ENCODE data around the gene DCAF17.

- TF ChIP-seq ZFP30 (CRISPR knock-in tag; IDR thresholded peaks at IDR 0.05) (no peak), ZNF70 (CRISPR knock-in tag; IDR thresholded peaks at IDR 0.05) (no peak), ARNTL (CRISPR knock-in tag; IDR thresholded peaks at IDR 0.05; ENCODE audit: borderline replicate concordance, low read depth) (no peak), POU6F1 (CRISPR knock-in tag; IDR thresholded peaks at IDR 0.05; ENCODE audit: borderline replicate concordance, low read depth) (no peak), ZNF565 (CRISPR knock-in tag; conservative IDR thresholded peaks at IDR 0.05; ENCODE audit: low read depth) (no peak), ZFP3 (CRISPR knock-in tag; IDR thresholded peaks at IDR 0.05) (no peak), TOX (CRISPR knock-in tag; IDR thresholded peaks at IDR 0.05; ENCODE audit: borderline replicate concordance) (no peak), ZNF8 (CRISPR knock-in tag; IDR thresholded peaks at IDR 0.05) (no peak), RARB (CRISPR knock-in tag; IDR thresholded peaks at IDR 0.05) (no peak), ESRRG (CRISPR knock-in tag; IDR thresholded peaks at IDR 0.05) (no peak), CSDC2 (CRISPR knock-in tag; IDR thresholded peaks at IDR 0.05) (no peak), TSHZ2 (CRISPR knock-in tag; IDR thresholded peaks at IDR 0.05) (no peak)
- TF ChIP-seq, protein P1, sequence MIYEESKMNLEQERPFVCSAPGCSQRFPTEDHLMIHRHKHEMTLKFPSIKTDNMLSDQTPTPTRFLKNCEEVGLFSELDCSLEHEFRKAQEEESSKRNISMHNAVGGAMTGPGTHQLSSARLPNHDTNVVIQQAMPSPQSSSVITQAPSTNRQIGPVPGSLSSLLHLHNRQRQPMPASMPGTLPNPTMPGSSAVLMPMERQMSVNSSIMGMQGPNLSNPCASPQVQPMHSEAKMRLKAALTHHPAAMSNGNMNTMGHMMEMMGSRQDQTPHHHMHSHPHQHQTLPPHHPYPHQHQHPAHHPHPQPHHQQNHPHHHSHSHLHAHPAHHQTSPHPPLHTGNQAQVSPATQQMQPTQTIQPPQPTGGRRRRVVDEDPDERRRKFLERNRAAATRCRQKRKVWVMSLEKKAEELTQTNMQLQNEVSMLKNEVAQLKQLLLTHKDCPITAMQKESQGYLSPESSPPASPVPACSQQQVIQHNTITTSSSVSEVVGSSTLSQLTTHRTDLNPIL (CRISPR knock-in tag; IDR thresholded peaks at IDR 0.05; ENCODE audit: low read depth), result no peak
- TF ChIP-seq, protein P2, sequence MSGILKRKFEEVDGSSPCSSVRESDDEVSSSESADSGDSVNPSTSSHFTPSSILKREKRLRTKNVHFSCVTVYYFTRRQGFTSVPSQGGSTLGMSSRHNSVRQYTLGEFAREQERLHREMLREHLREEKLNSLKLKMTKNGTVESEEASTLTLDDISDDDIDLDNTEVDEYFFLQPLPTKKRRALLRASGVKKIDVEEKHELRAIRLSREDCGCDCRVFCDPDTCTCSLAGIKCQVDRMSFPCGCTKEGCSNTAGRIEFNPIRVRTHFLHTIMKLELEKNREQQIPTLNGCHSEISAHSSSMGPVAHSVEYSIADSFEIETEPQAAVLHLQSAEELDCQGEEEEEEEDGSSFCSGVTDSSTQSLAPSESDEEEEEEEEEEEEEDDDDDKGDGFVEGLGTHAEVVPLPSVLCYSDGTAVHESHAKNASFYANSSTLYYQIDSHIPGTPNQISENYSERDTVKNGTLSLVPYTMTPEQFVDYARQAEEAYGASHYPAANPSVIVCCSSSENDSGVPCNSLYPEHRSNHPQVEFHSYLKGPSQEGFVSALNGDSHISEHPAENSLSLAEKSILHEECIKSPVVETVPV (CRISPR knock-in tag; IDR thresholded peaks at IDR 0.05), result no peak
Observed at GRCh38 chr2:171441470-171441869, 7.4 kb downstream of the DCAF17 start.
